GM21390 (cell line): ENCODE measurements around the gene GRK3.
"Not testable (repeated sequence)": the region's sequence is repeated elsewhere in the genome, so short reads cannot be mapped to it uniquely, and the experiment has no call there.

Experiments used
- ATAC-seq: cut with Tn5 transposase; IDR thresholded peaks from one replicate; pipeline ENCODE4 v1.9.1; 2021; ENCODE audit not compliant: unreplicated experiment

The GRK3 gene

DNA sequence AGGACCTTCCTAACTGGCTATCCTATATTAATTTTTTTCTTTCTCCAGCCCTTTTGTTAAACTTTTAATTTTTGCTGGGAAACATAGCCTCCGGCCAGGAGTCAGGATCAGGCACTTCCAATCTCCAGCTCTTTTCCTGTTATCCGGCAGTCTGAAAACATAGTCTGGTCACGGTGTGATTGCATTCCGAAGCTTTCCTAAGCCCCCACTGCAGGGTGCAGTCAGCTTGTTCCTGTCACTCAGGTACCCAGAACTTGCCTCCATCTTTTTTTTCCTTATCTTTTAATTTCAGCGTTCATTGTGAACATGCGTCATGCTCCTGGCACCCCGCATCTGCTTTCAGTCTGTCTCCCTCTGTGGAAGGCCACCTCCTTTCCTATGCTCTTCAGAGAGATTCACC is 59.4 kb downstream of the GRK3 start:
- no peak for ATAC-seq

- ATAC-seq: no peak
Measured at GRCh38 chr22:25624476-25624875, 60.0 kb downstream of the GRK3 start.

DNA sequence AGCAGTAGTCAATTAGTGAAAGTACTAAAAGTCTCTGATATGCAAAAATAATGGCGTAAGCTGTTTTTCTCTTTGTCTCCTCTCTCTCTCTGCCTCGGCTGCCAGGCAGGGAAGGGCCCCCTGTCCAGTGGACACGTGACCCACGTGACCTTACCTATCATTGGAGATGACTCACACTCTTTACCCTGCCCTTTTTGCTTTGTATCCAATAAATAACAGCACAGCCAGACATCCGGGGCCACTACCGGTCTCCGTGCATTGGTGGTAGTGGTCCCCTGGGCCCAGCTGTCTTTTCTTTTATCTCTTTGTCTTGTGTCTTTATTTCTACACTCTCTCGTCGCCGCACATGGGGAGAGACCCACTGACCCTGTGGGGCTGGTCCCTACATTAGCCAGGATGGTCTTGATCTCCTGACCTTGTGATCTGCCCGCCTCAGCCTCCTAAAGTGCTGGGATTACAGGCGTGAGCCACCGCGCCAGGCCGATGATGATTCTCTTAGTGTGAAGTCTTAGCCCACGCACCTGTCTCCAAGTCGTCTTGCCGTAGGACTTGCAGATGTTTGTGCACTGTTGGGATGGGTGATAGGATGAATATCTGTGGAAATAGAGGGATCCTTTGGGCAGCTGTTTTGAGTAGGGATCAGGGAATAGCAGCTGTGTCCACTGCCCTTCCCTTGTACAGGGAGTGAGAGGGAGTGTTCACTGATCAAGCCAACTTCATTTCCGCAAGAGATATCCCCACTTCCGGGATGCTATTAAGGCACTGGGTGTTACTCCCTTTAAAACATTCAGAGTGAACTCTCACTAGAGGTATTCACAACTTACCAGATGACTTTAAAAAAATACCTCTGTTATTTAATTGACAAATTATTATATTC is 61.5 kb downstream of the GRK3 start:
- ATAC-seq: not testable (repeated sequence)

DNA sequence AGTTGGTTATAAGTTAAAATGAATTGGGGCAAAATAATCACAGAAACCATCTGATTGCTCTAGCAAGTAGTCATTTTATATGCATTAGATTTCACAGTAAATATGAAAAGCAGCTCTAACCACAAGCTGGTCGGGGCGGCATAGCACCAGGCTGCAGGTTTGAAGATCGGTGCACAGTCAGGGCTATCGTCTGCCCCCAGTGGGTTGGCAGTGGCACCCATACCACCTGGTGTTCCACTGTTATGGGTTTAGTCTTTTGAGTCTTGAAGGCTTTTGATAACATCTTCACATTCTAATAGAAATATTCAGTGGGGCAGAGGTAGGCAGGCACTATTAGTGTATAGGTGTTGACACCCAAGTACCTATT is 62.1 kb downstream of the GRK3 start:
- ATAC-seq: no peak

DNA sequence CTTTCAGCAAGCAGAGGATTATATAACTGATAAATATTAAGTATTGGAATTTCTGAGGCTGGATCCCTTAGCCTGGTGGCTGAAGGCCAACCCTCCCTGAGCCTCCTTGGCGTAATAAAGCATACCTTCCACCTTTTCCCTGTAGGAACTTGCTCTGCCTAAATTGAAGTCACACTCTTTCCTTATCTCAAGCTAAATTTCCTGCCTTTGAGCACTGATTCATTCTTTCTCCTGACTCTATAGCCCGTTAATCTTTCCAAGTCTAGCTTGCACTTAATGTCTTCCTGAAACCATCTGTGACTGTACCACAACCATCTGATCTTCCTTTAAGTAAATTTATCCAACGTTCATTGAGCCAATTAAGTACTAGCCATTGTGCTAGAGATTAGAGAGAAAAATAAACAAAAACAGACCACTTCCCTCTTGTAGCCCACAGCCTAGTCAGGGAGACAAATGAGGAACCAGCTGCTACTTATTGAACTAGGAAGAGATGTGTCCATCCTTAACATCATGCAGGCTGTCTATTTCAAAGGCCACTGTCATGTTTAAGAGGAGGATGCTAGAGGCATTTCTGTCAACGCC is 62.9 kb downstream of the GRK3 start:
- no peak for ATAC-seq

- ATAC-seq: no peak
Measured at GRCh38 chr22:25628494-25628893, 64.0 kb downstream of the GRK3 start.

GRCh38 chr22:25629613-25630012 is 65.1 kb downstream of the GRK3 start:
- ATAC-seq: no peak

- ATAC-seq: no peak
Measured at GRCh38 chr22:25630447-25630846, 66.0 kb downstream of the GRK3 start.

GRCh38 chr22:25636323-25636722 is 71.8 kb downstream of the GRK3 start:
- ATAC-seq: no peak

DNA sequence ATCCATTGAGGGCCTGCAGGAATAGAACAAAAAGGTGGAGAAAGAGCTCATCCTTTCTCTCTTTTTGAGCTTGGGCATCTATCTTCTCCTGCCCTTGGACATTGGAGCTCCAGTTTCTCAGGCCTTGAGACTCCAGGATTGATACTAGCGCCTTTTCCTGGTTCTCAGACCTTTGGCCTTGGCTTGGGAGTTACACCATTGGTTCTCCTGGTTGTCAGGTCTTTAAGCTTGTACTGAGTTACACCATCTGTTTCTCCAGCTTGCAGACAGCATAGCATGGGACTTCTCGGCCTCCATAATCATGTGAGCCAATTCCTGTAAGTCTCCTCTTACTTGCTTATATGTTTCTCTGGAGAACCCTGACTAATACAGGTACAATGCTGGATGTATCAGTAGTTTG is 72.6 kb downstream of the GRK3 start:
- no peak for ATAC-seq

DNA sequence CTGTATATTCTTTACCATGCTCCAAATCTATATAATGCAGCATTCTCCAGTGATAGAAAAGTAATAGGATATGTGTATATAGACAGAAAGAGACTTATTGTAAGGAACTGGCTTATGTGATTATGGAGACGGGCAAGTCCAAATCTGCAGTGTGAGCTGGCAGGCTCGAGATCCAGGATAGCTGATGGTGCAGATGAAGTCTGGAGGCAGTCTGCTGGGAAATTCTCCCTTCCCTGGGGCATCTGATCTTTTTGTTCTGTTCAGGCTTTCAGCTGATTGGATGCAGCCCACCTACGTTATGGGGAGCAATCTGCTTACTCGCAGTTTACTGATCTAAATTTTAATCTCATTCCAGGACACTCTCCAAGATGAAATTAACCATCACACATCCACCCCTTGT is 73.2 kb downstream of the GRK3 start:
- no peak for ATAC-seq

GRCh38 chr22:25638638-25639037 is 74.2 kb downstream of the GRK3 start:
- no peak for ATAC-seq

DNA sequence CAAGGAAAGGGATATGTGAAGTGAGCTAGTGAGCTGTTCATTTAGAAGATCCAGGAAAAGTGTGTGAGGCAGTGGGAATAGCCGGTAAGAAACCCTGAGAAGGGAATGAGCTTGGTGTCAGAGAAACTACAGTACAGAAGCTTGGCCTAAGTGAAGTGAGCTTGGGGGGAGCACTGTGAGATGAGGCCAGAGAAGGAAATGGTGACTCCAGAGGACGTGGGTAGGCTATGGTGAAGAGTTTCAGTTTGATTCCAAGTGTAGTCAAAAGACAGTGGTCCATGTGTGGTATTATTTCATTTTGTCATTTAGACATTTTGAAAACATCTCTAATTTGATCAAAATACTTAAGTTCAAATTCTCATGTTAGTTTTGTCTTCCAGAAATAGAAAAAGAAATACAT is 77.2 kb downstream of the GRK3 start:
- ATAC-seq: no peak

GRCh38 chr22:25643232-25644000 is 78.9 kb downstream of the GRK3 start:
- ATAC-seq: no peak

DNA sequence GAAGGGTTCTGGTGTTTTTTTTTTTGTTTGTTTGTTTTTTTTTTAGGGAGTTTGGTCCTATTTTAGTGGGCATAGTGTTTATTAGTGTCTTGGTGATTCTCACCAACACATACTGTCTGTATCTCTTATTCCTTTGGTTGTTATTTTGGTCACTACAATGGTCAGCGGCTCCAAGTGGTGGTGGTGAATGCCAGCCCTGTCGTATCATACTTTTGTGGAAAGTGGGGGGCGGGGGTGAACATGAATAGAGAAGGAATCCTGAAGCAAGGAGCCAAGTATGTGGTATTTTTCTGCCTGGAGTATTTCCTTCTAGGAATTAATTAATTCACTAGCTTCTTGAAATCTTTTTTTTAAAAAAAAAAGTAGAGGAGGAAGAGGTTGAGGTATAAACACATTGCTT is 79.6 kb downstream of the GRK3 start:
- ATAC-seq: no peak

GRCh38 chr22:25645266-25645665 is 80.8 kb downstream of the GRK3 start:
- ATAC-seq: no peak

GRCh38 chr22:25645964-25646363 is 81.5 kb downstream of the GRK3 start:
- no peak for ATAC-seq

DNA sequence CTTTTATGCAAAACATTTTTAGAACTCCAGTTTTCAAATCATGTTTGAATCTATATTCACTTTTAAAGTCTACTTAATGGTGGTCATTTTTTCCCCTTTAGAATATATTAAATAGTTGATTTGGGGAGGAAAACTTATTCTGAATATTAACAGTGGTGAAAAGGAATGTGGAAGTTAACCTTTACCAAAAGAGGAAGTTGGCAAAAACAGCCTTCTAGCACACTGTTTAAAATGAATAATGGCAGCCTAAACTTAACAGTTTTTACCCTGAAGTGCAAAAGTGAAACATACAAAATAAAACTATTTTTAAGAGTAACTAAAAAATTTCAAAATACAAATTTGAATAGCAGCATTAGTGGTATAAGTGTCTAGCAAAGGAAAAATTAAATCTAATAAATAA is 86.4 kb downstream of the GRK3 start:
- ATAC-seq: no peak

DNA sequence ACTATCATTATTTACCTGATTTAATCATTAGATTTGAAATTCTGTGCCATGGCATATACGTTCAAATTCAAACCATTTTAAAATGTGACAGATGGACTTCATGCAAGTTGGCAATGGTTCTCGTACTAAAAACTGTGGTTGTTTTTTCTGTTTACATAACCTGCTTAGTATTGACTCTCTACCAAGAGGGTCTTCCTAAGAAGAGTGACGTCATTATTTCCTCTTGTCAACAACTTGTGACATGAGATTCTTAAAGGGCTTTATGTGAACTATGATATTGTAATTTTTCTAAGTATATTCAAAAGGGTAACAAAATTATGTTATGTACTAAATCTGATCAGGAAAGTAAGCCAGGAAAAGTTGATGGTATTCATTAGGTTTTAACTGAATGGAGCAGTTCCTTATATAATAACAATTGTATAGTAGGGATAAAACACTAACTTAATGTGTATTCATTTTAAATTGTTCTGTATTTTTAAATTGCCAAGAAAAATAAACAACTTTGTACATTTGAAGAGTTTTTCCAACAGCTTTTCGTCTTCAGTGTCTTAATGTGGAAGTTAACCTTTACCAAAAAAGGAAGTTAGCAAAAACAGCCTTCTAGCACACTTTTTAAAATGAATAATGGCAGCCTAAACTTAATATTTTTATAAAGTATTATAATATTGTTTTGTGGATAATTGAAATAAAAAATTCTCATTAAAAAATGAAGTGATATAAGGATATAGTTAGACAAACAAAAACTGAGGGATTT is 87.0 kb downstream of the GRK3 start:
- ATAC-seq: no peak

DNA sequence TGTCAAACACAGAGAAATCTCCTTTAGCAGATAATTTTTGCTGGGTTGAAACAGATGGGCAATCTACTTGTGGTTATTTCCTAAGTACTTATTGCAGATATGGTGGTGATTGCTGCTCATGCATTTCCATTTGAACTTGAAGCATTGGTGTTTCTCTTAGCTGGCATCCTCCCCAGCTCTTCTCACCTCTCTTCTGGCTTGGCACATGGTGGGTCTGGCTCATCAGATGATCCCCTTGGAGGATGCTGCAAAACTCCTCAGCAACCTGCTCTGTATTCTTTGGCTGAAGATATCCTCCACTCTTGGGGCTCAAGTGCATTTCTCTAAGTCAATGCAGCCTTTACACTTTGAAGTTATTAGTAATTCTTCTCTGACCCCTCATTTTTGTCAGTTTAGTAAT is 90.2 kb downstream of the GRK3 start:
- no peak for ATAC-seq

- ATAC-seq: no peak
Measured at GRCh38 chr22:25655371-25655935, 91.0 kb downstream of the GRK3 start.
